Testis (tissue), 3 donors: ENCODE results near the gene ARID1B. TPM values are rescaled to one million over a fixed set of nuclear protein-coding genes. Genes with fewer than 3 reads are reported as not detected.
A peak's percentile ranks its signal among the peaks of the same experiment; 100 is the strongest.

Source experiments
- DNase-seq: peaks from one replicate; pipeline ENCODE4 v3.0.0-alpha.2; 2019
- H3K27ac ChIP-seq, 2 donors: fragments of 200-600 bp; sonication (generic); one replicate each; pipeline ENCODE4 v1.5.1; 2019
- H3K27me3 ChIP-seq: fragments of 200-600 bp; sonication (generic); one replicate; pipeline ENCODE4 v1.5.1; 2019
- H3K36me3 ChIP-seq: fragments of 200-600 bp; sonication (generic); one replicate; pipeline ENCODE4 v1.5.1; 2017; ENCODE audit warnings: low read depth; ENCODE audit errors: missing control alignments
- H3K4me1 ChIP-seq: fragments of 200-600 bp; sonication (generic); one replicate; pipeline ENCODE4 v1.5.1; 2019
- H3K4me3 ChIP-seq, 2 donors: fragments of 200-600 bp; sonication (generic); one replicate each; pipeline ENCODE4 v1.5.1; 2017 to 2019
- H3K9me3 ChIP-seq: fragments of 200-600 bp; sonication (generic); one replicate; pipeline ENCODE4 v1.5.1; 2017
- POLR2A ChIP-seq: fragments of 450-650 bp; IDR thresholded peaks from one replicate; pipeline ENCODE4 v1.6.1; 2017; ENCODE audit warnings: antibody characterized with exemption, mild to moderate bottlenecking, moderate library complexity
- WGBS, 2 donors: methylation state at CpG; one replicate each; pipeline ENCODE4 v1.1.5; 2018; 5-methylcytosine and 5-hydroxymethylcytosine counted together
- intact Hi-C: fragments of 100-400 bp; cut with DNase I; formaldehyde crosslinking; loops from one replicate; pipeline ENCODE4 v1.15.1; 2023; ENCODE audit warnings: low total_unique reads
- polyA plus RNA-seq: library from polyadenylated mRNA; stranded (reverse); fragments of 350-450 nt; fragmentation: Illumina TruSeq; extraction: RNeasy Lipid Tissue Mini Kit (QIAGEN cat#74804); gene quantifications from one replicate; pipeline ENCODE4 v1.2.3, GENCODE V29; 2014; ENCODE audit warnings: low read depth, low replicate concordance; ENCODE audit not compliant: insufficient read depth
- total RNA-seq, 2 donors: library from RNA; depleted of rRNA; stranded (reverse); fragments of >200 nt; gene quantifications; one replicate each; pipeline ENCODE4 v1.2.3, GENCODE V29; 2016
- TF ChIP-seq, protein P1 (sequence below), 3 experiments: fragments of 450-650 bp in 2 of 3; fragments of 200-600 bp in 1 of 3; sonication (generic) in 1 of 3; IDR thresholded peaks; one replicate each; pipeline ENCODE4 v1.5.1; 2016 to 2019; ENCODE audit warnings: antibody characterized with exemption in 3 of 3, mild to moderate bottlenecking in 2 of 3, moderate library complexity in 1 of 3

Gene ARID1B
- total and polyA plus RNA-seq, 3 donors from 2014 or later, result 26.2 to 126 (median 103) TPM

DNA sequence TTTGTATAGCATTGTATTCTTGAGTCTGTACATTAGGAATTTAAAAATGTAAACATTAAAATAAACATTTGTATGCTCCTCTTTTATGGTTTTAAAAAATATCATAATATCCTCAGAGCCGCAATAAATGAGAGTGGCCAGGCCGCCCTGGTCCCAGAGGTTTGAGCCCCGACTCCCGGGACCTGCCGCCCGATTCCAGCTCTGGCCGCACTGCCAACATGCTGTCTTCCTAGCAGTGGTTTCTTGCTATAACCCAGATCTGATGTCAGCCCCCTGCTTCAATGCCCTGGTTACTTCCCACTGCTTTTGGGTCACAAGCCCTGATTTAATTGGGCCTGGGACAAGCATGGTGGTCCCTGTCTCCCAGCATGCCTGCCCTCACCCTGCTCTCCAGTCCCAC, 5.4 kb upstream of the ARID1B start:
- Histone ChIP-seq H3K4me1 (peaks cover 8% of the 10 kb centered on the region), H3K27ac (no peak overlapping the region), H3K9me3 (no peaks in the 10 kb centered on the region), H3K4me3 (no peak overlapping the region), H3K27me3 (no peaks in the 10 kb centered on the region), H3K36me3 (no peaks in the 10 kb centered on the region)
- intact Hi-C loops, result loop anchor here (5.0 to 10.0 kb wide), 2 partner anchors 204 to 253 kb away; no protein-coding TSS in a partner anchor
- 96 to 98% methylated on average over 7 of the region's 7 CpGs for WGBS, 2 donors
- TF ChIP-seq, protein P1, sequence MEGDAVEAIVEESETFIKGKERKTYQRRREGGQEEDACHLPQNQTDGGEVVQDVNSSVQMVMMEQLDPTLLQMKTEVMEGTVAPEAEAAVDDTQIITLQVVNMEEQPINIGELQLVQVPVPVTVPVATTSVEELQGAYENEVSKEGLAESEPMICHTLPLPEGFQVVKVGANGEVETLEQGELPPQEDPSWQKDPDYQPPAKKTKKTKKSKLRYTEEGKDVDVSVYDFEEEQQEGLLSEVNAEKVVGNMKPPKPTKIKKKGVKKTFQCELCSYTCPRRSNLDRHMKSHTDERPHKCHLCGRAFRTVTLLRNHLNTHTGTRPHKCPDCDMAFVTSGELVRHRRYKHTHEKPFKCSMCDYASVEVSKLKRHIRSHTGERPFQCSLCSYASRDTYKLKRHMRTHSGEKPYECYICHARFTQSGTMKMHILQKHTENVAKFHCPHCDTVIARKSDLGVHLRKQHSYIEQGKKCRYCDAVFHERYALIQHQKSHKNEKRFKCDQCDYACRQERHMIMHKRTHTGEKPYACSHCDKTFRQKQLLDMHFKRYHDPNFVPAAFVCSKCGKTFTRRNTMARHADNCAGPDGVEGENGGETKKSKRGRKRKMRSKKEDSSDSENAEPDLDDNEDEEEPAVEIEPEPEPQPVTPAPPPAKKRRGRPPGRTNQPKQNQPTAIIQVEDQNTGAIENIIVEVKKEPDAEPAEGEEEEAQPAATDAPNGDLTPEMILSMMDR (IDR thresholded peaks at IDR 0.05), result no peak
- DNase-seq, result no peak

DNA sequence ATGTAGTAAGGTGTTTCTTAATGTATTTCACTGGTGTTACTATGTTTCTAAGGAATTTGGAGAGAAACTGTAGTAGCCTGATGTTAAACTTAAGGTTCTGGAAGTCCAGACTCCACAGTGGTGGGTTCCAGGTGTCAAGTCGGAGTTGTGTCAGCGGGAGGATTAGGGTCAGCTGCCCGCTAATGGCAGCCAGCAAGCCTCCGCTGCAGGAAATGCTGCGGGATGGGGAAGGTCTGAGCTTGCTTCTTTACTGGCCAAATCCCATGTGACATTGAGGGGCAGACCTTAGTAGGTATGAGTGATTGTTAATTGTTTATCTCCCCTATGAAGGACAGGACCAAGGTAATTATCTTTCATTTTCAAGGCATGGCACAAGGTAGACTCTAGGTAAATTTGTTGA, 3.7 kb upstream of the ARID1B start:
- intact Hi-C loops, result loop anchor here (5.0 to 10.0 kb wide), 2 partner anchors 206 to 251 kb away; no protein-coding TSS in a partner anchor
- no peak overlapping the region for H3K4me3 ChIP-seq

DNA sequence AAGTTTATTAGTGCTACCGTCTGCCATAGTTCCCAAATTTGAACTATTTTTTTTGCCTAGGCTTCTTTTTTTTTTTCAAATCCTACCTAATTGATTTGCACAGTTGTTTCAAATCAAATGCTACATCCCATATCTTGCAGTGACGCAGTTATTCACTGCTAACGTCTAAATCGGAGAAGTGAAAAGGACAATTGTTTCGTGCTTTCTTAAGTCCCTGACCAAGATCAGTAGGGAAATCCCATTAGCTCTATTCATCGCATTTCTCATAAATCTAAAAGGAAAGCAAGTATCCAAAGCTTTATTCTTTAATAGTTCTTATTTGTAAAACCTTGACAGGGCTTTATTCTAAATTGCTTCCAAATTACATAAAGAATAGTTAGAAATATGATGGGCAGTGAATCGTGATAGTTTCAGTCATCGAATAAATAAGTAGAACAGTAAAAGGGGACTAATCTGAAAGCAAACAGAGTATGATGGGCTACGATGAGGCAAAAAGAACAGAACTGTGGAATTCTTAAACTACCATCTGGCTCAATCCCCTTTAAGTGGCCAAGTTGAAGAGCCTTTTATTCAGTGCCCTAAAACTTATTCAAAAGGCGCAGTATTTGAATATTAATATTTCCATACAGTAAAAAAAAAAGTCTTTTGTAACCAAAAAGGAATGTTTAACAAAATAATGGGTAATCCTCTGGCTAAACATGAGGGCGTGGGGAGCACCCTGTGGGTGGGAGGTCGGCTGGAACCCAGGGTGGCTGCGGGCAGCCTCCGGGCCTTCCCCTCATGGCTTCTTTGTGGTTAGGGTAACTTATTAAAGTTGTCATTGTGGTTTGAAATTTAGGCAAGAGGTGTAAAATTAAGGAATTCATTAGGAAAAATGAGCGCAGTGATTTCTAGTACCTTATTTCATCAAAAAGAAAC, 3.0 kb upstream of the ARID1B start:
- Histone ChIP-seq H3K36me3 (no peaks in the 10 kb centered on the region), H3K4me3 (no peak overlapping the region), H3K9me3 (no peaks in the 10 kb centered on the region), H3K27ac (peak overlapping the region; percentile 57 to 100), H3K4me1 (peaks cover 8% of the 10 kb centered on the region), H3K27me3 (no peaks in the 10 kb centered on the region)
- no peak for DNase-seq
- intact Hi-C loops, result loop anchor here (5.0 to 10.0 kb wide), 2 partner anchors 207 to 251 kb away; no protein-coding TSS in a partner anchor
- TF ChIP-seq POLR2A, result no peak
- TF ChIP-seq, protein P1 (IDR thresholded peaks at IDR 0.05), result no peak
- WGBS, 2 donors, result 46 to 48% methylated on average over 15 of the region's 15 CpGs

More for the DNA sequence above, 3.7 kb upstream of the ARID1B start:
- H3K27ac ChIP-seq, result peak overlapping the region; percentile 57 to 100
- no peaks in the 10 kb centered on the region for H3K9me3 ChIP-seq
- WGBS, 2 donors, result 56 to 72% methylated on average over 5 of the region's 5 CpGs
- peaks cover 8% of the 10 kb centered on the region for H3K4me1 ChIP-seq
- no peaks in the 10 kb centered on the region for H3K36me3 ChIP-seq
- DNase-seq, result no peak
- no peak for TF ChIP-seq POLR2A
- TF ChIP-seq, protein P1 (IDR thresholded peaks at IDR 0.05), result no peak
- no peaks in the 10 kb centered on the region for H3K27me3 ChIP-seq

DNA sequence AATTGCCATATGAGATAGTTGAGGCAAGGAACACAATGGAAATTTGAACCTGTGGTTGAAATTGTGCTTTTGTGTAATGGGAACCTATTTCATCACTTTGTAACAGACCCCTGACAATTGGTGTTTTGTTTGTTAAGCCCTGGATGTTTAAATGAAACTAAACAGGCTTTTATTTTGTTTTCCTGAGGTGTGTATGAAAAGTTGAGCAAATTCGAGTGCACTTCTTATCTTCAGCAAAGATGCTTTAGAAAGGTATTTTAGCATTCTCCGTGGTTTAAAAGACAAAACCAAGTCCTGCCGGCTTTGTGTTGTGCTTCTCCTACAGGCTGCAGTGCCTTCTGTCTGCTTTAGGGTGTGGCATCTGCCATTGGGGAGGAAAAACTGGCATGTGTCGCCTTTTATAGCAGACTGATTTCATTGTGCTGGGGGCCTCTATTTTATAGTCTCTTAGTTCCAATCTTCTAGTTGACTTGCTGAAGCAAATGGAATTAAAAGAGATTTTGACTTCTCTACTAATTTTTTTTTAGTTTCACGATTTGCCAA, 2.2 kb upstream of the ARID1B start:
- no peak for TF ChIP-seq POLR2A
- TF ChIP-seq, protein P1 (IDR thresholded peaks at IDR 0.05), result no peak
- intact Hi-C loops, result loop anchor here (5.0 to 10.0 kb wide), 4 partner anchors 53 to 250 kb away; no protein-coding TSS in a partner anchor
- DNase-seq, result no peak
- H3K4me1 ChIP-seq, result peaks cover 8% of the 10 kb centered on the region
- H3K9me3 ChIP-seq, result no peaks in the 10 kb centered on the region
- no peaks in the 10 kb centered on the region for H3K27me3 ChIP-seq
- no peak overlapping the region for H3K4me3 ChIP-seq
- H3K27ac ChIP-seq, result peak overlapping the region; percentile 57 to 100
- 20 to 33% methylated on average over 5 of the region's 5 CpGs for WGBS, 2 donors
- no peaks in the 10 kb centered on the region for H3K36me3 ChIP-seq
